Dedifferentiated amniotic fluid mesenchymal stem cell (primary cell): ENCODE results near the gene MFGE8.

ENCODE experiments used
- DNase-seq: peaks from one replicate; pipeline ENCODE4 v3.0.0-alpha.2; 2016; ENCODE audit errors: extremely low spot score

MFGE8 gene

DNA sequence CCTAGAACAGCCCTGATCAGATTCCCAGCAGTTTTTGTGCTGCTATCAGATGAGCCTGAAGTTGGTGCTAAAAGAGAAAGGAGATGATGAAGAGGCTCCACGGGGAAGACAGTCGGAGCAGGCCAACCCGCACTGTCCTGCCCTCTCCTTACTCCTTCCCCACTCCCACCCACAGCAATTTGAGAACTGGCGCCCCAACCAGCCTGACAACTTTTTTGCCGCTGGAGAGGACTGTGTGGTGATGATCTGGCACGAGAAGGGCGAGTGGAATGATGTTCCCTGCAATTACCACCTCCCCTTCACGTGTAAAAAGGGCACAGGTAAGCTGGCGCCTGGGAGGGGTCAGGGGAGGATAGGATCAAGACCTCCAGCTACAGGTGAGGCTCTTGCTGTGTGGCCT lies 40.5 kb downstream of the MFGE8 start:
- no peak for DNase-seq

DNA sequence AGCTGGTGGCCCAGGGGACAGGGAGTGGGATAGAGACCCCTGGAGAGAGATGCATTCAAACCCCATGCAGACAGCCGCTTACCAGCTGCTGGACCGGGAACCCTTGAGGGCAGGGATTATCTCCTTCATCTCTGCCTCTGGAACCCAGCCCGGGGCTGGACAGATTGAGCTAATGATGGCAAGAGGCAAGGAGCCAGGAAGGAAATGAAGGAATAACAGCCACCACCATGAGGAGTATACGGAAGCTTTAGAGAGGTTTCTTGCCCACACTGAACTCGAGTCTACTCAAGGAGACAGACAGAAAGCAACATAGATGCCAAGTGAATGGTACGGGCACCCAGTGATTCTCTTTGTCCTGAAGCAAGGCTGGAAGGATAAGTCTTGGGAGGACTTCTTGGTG lies 41.1 kb downstream of the MFGE8 start:
- no peak for DNase-seq

DNA sequence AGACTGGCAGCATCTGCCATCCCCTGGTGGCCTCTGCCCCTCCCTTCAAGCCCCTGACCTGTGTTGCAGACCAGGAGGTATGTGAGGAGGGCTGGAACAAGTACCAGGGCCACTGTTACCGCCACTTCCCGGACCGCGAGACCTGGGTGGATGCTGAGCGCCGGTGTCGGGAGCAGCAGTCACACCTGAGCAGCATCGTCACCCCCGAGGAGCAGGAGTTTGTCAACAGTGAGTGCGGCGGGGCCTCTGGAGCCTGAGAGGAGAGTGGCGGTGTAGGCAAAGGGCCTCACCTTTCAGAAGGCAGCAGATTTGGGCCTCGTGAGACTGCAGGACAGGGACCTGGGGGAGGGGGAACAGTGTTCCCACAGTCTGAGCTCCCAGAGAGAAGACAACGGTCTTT lies 41.9 kb downstream of the MFGE8 start:
- no peak for DNase-seq

DNA sequence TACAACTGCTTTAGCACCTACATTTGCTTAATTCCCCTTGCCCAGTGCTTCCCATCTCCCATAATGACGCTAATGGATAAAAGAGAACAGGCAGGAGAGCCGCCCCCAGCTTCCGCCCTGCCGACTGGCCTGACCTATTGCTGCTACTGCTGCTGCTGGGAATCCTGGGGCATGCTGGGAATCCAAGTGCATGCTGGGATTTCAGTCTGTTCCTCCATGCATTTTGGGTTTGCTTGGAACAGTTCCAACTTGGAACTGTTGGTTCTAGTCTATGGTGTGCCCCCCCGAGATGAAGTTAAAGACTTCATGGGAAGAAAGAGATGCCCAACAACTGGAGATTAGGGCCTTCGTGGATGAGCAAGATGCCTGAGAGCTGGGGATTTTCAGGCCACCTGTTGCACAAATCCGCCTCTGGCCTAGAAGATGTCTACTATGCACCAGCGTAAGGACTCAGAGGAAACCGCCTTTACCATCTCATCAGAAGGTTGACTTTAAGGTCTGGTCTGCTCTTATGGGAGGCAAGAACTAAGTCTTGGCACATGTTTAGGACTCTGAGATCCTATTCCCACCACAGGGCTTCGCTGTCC lies 46.8 kb downstream of the MFGE8 start:
- DNase-seq: no peak

DNA sequence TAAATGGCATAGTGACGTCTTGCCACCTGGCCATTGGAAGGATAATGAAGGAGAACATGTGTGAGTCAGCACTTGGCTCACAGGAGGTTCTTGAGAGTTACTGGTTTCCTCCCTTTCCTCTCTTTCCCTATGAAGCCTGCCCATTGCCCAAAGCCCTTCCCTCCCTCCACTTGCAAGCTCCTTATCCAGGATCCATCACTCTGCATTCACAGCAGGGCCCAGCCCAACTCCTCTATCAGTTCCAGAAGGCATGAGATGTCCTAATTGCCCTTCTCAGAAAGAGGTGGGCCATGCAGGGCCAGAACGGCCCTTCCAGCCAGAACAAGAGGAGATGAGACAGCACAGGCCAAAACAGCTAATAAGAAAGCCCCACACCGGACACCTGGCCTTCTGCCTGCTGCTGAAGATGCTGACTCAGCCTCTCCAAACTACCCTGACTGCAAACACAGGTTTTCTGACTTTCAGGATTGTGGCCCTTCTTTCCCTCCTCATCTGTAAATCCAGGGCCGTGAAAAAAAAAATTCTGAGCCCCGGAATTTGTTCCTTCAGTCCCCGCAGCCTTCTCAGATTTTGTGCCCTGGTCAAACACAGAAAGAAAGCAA lies 47.6 kb downstream of the MFGE8 start:
- DNase-seq: no peak

DNA sequence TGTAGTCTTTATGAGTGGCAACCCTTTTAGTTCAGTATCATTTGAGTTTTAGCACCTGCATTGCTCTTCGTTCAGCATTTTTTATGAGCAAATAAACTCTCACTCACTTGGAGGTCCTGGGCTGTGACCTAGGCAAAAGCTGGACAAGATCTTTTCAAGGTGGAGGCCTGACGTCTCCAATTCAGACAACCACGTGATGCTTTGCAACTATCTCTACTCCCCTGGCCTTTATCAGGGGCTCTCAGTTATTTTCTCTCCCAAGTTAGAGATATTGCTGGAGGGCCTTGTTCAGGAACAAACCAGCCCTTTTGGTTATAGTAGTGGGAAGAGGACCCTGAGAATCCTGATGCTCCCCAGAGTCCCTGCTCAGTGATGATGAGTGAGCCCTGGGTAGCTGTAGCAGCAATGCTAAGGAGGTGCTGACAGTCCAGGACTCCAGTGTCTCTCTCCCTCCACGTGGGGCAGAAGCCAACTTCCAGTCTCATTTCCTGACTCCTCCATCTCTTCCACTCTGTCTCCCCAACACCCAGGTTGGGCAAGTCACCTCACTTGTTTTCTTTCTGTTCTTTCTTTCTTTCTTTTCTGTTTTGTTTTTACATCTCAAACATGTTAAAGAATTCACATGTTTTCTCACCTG lies 48.2 kb downstream of the MFGE8 start:
- no peak for DNase-seq

DNA sequence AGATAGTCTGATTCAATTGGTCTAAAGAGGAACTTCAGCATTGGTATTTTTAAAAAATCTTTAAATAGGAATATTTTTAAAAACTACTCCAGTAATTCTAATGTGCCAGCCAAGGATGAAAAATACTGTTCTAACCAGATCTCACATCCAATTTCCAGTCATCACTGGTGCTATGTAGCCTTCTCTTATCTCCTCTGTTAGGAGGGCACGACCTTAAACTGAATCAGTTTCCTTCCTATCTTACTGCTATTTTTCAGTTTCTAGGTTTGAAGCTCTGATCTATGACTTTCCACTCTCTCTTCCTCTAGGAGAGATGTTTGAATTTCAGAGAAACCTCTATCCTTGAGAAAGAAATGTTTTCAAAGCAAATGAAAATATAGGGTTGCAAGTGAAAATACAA lies 49.8 kb downstream of the MFGE8 start:
- DNase-seq: no peak

DNA sequence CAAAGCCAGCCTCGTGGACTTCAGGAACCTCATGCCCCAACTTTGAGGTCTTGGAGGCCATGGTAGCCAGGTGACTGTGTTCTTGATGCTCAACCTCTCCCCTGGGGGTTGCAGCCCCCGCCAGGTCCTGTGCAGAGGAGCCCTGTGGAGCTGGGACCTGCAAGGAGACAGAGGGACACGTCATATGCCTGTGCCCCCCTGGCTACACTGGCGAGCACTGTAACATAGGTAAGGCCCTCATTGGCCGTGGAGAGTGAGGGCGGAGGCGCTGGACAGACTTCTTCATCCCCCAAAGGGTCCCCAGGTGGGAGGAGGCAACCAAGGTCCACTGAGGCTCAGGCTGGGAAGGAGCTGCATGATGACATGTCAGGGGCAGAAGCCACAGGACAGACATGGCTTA lies 53.0 kb downstream of the MFGE8 start:
- DNase-seq: no peak

DNA sequence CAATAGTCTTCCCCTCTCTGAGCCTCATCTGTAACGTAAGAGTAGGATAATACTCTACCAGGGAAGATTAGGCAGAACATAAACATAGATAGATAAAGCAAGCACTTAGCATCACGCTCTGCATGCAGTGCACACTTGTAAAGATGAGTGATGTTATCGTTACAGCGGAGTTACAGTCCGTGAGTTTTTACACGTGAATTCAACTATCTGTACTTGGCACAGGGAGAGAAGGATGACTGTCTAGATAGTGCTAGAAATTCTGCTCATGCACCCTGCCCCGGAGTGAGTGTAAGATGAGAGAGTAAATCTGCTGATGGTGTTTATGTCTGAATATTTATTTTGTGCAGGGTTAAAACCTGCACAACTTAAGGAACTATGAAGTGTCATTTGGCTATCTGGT lies 53.6 kb downstream of the MFGE8 start:
- no peak for DNase-seq

DNA sequence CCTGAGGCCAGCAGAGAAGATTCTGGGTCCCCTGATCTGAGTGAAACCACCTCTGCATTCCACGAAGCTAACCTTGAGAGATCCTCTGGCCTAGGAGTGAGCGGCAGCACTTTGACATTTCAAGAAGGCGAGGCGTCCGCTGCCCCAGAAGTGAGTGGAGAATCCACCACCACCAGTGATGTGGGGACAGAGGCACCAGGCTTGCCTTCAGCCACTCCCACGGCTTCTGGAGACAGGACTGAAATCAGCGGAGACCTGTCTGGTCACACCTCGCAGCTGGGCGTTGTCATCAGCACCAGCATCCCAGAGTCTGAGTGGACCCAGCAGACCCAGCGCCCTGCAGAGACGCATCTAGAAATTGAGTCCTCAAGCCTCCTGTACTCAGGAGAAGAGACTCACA lies 54.2 kb downstream of the MFGE8 start:
- DNase-seq: no peak

DNA sequence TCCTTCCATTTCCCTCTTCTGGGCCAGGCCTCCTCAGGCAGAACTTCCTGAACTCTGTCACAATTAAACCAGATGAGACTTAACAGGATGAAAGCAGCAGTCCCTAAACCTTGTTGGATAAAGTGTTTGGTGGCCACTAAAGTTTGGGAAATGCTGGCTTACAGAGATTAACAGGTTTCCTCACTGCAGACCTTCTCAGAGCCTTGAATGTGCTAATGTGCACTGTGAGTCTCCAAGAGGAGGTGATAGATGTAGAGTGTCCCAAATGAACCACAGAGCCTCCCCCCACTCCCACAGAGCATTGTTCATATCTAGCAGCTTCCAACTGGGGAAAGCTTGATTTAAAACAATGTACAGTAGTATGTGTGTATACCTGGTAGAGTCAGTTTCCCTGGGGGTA lies 60.7 kb downstream of the MFGE8 start:
- DNase-seq: no peak

DNA sequence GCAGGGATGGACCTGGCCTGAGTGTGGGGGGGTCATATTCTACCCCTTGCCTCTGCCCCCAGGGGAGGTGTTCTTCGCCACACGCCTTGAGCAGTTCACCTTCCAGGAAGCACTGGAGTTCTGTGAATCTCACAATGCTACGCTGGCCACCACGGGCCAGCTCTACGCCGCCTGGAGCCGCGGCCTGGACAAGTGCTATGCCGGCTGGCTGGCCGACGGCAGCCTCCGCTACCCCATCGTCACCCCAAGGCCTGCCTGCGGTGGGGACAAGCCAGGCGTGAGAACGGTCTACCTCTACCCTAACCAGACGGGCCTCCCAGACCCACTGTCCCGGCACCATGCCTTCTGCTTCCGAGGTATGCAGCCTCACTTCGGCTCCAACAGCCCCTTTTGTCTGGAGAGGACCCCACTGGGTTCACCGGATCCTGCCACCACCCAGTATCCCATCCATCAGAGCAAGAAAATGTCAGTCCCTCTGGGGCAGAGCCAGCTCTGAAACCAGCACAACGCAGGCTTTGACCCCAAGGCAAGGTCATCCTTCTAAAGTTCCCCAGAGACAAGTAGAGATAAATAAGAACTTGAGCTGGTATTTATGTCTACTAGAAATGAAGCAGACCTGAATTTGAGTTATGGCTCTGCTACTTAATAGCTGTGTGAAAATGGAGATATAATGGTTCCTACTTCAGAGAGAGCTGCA lies 63.7 kb downstream of the MFGE8 start:
- DNase-seq: no peak
